ENCODE data around the gene FAM110C.
"Not testable (repeated sequence)": the region's sequence is repeated elsewhere in the genome, so short reads cannot be mapped to it uniquely, and the experiment has no call there.

Gene FAM110C

GRCh38 chr2:71309-72035, 25.2 kb upstream of the FAM110C start:
- TF ChIP-seq FOXP2 (optimal IDR thresholded peaks at IDR 0.05; ENCODE audit: control extremely low read depth, extremely low read length, insufficient read depth) = no peak
- no peak for TF ChIP-seq POLR2AphosphoS5 (IDR thresholded peaks at IDR 0.05; ENCODE audit: borderline replicate concordance, low read depth, low read length)
- TF ChIP-seq EZH2 (IDR thresholded peaks at IDR 0.05) = no peak
- Histone ChIP-seq H3K4me3 (no peak overlapping the region), H3K36me3 (ENCODE audit: insufficient read depth, low read length) (no peaks in the 10 kb centered on the region), H3K9ac (ENCODE audit: insufficient read length) (no peak overlapping the region), H3K27ac (no peak overlapping the region), H3K9me3 (ENCODE audit: low read depth, low read length) (no peaks in the 10 kb centered on the region)
- DNase-seq (ENCODE audit: low read depth, low spot score) = no peak

- TF ChIP-seq POLR2AphosphoS5 (IDR thresholded peaks at IDR 0.05; ENCODE audit: borderline replicate concordance, low read depth, low read length) (no peak), FOXP2 (optimal IDR thresholded peaks at IDR 0.05; ENCODE audit: control extremely low read depth, extremely low read length, insufficient read depth) (no peak)
- H3K27ac ChIP-seq = no peak overlapping the region
Measured at GRCh38 chr2:69366-70344, 23.4 kb upstream of the FAM110C start.

DNA sequence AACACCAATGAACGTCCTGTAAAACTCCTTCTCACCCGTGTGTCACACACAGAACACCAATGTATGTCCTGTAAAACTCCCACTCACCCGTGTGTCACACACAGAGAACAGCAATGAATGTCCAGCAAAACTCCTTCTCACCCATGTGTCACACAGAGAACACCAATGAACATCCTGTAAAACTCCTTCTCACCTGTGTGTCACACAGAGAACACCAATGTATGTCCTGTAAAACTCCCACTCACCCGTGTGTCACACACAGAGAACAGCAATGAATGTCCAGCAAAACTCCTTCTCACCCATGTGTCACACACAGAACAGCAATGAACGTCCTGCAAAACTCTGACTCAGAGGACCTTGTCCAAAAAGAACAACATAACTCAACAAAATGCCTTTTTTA, 22.3 kb upstream of the FAM110C start:
- not testable (repeated sequence) for H3K27ac ChIP-seq; H3K9me3 ChIP-seq (ENCODE audit: low read depth, low read length); DNase-seq (ENCODE audit: low read depth, low spot score); H3K9ac ChIP-seq (ENCODE audit: insufficient read length); H3K4me3 ChIP-seq; H3K36me3 ChIP-seq (ENCODE audit: insufficient read depth, low read length)

More at GRCh38 chr2:69366-70344, 23.4 kb upstream of the FAM110C start:
- Histone ChIP-seq H3K36me3 (ENCODE audit: insufficient read depth, low read length) (no peaks in the 10 kb centered on the region), H3K9me3 (ENCODE audit: low read depth, low read length) (no peaks in the 10 kb centered on the region), H3K4me3 (no peak overlapping the region), H3K9ac (ENCODE audit: insufficient read length) (no peak overlapping the region)
- DNase-seq (ENCODE audit: low read depth, low spot score) = no peak

DNA sequence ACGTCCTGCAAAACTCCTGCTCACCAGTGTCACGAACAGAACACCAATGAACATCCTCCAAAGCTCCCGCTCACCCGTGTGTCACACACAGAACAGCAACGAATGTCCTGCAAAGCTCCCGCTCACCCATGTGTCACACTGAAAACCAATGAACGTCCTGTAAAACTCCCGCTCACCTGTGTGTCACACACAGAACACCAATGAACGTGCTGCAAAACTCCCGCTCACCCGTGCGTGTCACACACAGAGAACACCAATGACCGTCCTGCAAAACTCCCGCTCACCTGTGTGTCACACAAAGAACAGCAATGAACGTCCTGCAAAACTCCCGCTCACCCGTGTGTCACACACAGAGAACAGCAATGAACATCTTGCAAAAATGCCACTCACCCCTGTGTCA, 20.5 kb upstream of the FAM110C start:
- H3K4me3 ChIP-seq = no peak overlapping the region
- TF ChIP-seq POLR2AphosphoS5 (IDR thresholded peaks at IDR 0.05; ENCODE audit: borderline replicate concordance, low read depth, low read length) (no peak), EZH2 (IDR thresholded peaks at IDR 0.05) (no peak), FOXP2 (optimal IDR thresholded peaks at IDR 0.05; ENCODE audit: control extremely low read depth, extremely low read length, insufficient read depth) (no peak)
- DNase-seq (ENCODE audit: low read depth, low spot score) = no peak
- no peak overlapping the region for H3K9ac ChIP-seq (ENCODE audit: insufficient read length)
- no peaks in the 10 kb centered on the region for H3K36me3 ChIP-seq (ENCODE audit: insufficient read depth, low read length)
- no peak overlapping the region for H3K27ac ChIP-seq
- no peaks in the 10 kb centered on the region for H3K9me3 ChIP-seq (ENCODE audit: low read depth, low read length)

DNA sequence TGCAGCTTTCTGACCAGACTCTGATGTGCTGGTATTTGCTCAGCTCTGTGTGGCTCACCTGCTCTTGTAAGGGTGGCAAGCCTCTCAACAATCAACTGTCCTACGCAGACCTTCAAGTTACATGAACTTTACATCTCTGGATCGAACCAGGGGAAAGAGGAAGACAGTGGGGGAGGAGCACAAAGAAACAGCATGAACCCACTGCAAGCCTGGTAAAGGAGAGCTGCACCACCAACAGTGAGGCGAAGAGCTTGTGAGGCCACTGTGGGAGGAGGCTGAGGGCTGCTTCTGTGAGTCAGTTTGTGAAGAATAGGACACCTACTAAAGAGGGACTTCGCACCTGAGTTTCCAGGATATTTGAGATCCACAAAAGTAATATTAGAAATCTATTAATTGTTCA, 18.8 kb upstream of the FAM110C start:
- H3K9ac ChIP-seq (ENCODE audit: insufficient read length) = no peak overlapping the region
- TF ChIP-seq EZH2 (IDR thresholded peaks at IDR 0.05) (no peak), POLR2AphosphoS5 (IDR thresholded peaks at IDR 0.05; ENCODE audit: borderline replicate concordance, low read depth, low read length) (no peak), FOXP2 (optimal IDR thresholded peaks at IDR 0.05; ENCODE audit: control extremely low read depth, extremely low read length, insufficient read depth) (no peak)

GRCh38 chr2:55587-56448, 9.5 kb upstream of the FAM110C start:
- DNase-seq (ENCODE audit: low read depth, low spot score) = no peak
- Histone ChIP-seq H3K9me3 (ENCODE audit: low read depth, low read length) (no peaks in the 10 kb centered on the region), H3K36me3 (ENCODE audit: insufficient read depth, low read length) (no peaks in the 10 kb centered on the region), H3K9ac (ENCODE audit: insufficient read length) (no peak overlapping the region), H3K4me3 (no peak overlapping the region), H3K27ac (no peak overlapping the region)
- no peak for TF ChIP-seq EZH2 (IDR thresholded peaks at IDR 0.05)
- no peak for TF ChIP-seq POLR2AphosphoS5 (IDR thresholded peaks at IDR 0.05; ENCODE audit: borderline replicate concordance, low read depth, low read length)
- no peak for TF ChIP-seq FOXP2 (optimal IDR thresholded peaks at IDR 0.05; ENCODE audit: control extremely low read depth, extremely low read length, insufficient read depth)

More for the DNA sequence above, 18.8 kb upstream of the FAM110C start:
- no peaks in the 10 kb centered on the region for H3K9me3 ChIP-seq (ENCODE audit: low read depth, low read length)
- H3K36me3 ChIP-seq (ENCODE audit: insufficient read depth, low read length) = no peaks in the 10 kb centered on the region
- H3K4me3 ChIP-seq = no peak overlapping the region
- DNase-seq (ENCODE audit: low read depth, low spot score) = no peak
- no peak overlapping the region for H3K27ac ChIP-seq

DNA sequence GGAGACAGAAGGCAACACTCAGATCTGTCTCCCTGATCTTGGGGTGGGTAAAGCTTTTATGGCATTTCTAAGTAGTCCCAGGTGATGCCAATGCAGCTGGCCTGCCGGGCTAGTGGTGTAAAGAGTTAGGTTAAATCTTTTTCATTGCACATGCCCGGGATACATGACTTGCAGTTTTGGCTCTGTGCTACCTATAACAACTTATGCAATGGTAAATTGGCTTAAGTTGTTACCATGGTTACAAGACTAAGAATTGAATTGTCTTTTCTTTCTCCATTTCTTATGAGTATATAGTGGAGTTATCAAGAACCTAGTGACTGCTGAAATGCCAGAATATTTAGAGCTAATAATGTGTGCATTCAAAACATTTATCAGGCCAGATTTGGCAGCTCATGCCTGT, 5.3 kb upstream of the FAM110C start:
- TF ChIP-seq EZH2 (IDR thresholded peaks at IDR 0.05) = no peak
- no peak for TF ChIP-seq POLR2AphosphoS5 (IDR thresholded peaks at IDR 0.05; ENCODE audit: borderline replicate concordance, low read depth, low read length)
- no peak for TF ChIP-seq FOXP2 (optimal IDR thresholded peaks at IDR 0.05; ENCODE audit: control extremely low read depth, extremely low read length, insufficient read depth)
- Histone ChIP-seq H3K4me3 (no peak overlapping the region), H3K36me3 (ENCODE audit: insufficient read depth, low read length) (no peaks in the 10 kb centered on the region), H3K9ac (ENCODE audit: insufficient read length) (no peak overlapping the region), H3K27ac (no peak overlapping the region), H3K9me3 (ENCODE audit: low read depth, low read length) (no peaks in the 10 kb centered on the region)
- DNase-seq (ENCODE audit: low read depth, low spot score) = no peak

DNA sequence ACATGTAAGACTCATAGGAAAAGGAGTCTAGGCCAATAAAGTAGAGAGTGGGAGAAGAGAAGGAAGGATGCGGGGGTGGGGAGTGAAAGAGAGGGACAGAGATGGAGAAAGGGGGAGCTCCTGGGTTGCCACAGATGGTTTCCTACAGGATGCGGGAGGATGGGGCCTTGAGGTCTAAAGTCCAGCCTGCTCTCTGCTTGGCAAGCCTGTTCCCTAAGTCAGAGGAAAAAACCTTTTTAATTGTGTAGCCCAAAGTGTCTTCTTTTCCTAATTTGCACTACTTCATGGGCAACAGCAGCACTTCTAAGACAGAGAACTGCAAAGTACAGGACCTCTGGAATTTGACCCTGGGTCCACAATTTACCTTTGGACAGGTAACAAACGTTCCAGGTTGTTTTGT, 1.4 kb upstream of the FAM110C start:
- TF ChIP-seq POLR2AphosphoS5 (IDR thresholded peaks at IDR 0.05; ENCODE audit: borderline replicate concordance, low read depth, low read length) = no peak
- TF ChIP-seq FOXP2 (optimal IDR thresholded peaks at IDR 0.05; ENCODE audit: control extremely low read depth, extremely low read length, insufficient read depth) = no peak

More for the DNA sequence above, 1.4 kb upstream of the FAM110C start:
- no peak for DNase-seq (ENCODE audit: low read depth, low spot score)
- no peak overlapping the region for H3K4me3 ChIP-seq
- H3K9ac ChIP-seq (ENCODE audit: insufficient read length) = no peak overlapping the region
- no peaks in the 10 kb centered on the region for H3K9me3 ChIP-seq (ENCODE audit: low read depth, low read length)
- H3K36me3 ChIP-seq (ENCODE audit: insufficient read depth, low read length) = no peaks in the 10 kb centered on the region
- no peak overlapping the region for H3K27ac ChIP-seq

All from SK-N-MC (cell line).